LNCaP clone FGC (cell line): ENCODE measurements around the gene VDR.

Source experiments
- DNase-seq: peaks from one replicate; pipeline ENCODE4 v3.0.0-alpha.2; 2011; ENCODE audit warnings: low read depth
- H3K4me3 ChIP-seq: 2 replicates; pipeline ENCODE4 v1.5.1; 2011; ENCODE audit warnings: mild to moderate bottlenecking, low read depth, low read length, control low read depth
- CTCF ChIP-seq: IDR thresholded peaks from 2 replicates; pipeline ENCODE4 v1.5.1; 2012; ENCODE audit warnings: mild to moderate bottlenecking; ENCODE audit not compliant: control insufficient read depth, insufficient read depth; ENCODE audit errors: extremely low read depth

VDR gene

GRCh38 chr12:47882781-47883546 is 21.8 kb downstream of the VDR start:
- H3K4me3 ChIP-seq: no peak overlapping the region
- DNase-seq: no peak
- TF ChIP-seq CTCF: no peak

- no peak overlapping the region for H3K4me3 ChIP-seq
- TF ChIP-seq CTCF: no peak
- no peak for DNase-seq
Measured at GRCh38 chr12:47881826-47882427, 22.9 kb downstream of the VDR start.

GRCh38 chr12:47881051-47881450 is 23.7 kb downstream of the VDR start:
- no peak for DNase-seq
- no peak for TF ChIP-seq CTCF
- no peak overlapping the region for H3K4me3 ChIP-seq

GRCh38 chr12:47878918-47879481 is 25.8 kb downstream of the VDR start:
- no peak overlapping the region for H3K4me3 ChIP-seq
- DNase-seq: no peak
- TF ChIP-seq CTCF: no peak

- no peak overlapping the region for H3K4me3 ChIP-seq
- DNase-seq: no peak
- no peak for TF ChIP-seq CTCF
Measured at GRCh38 chr12:47878293-47878917, 26.4 kb downstream of the VDR start.

GRCh38 chr12:47877081-47877480 is 27.7 kb downstream of the VDR start:
- no peak for TF ChIP-seq CTCF
- H3K4me3 ChIP-seq: no peak overlapping the region
- DNase-seq: no peak
